Panc1 (cell line): ENCODE data around the gene PHF13. TPM values are rescaled to one million over a fixed set of nuclear protein-coding genes. Genes with fewer than 3 reads are reported as not detected.
"Not testable (repeated sequence)": the region's sequence is repeated elsewhere in the genome, so short reads cannot be mapped to it uniquely, and the experiment has no call there.

ENCODE experiments used
- ATAC-seq: fragments of 200-7000 bp; cut with Tn5 transposase; 2 replicates; pipeline ENCODE4 v1.9.1; 2020; ENCODE audit warnings: mild to moderate bottlenecking, moderate library complexity
- BruUV-seq: library from RNA; stranded (reverse); fragments of 400-500 nt; replicated peaks from 2 replicates; lab custom pipeline; 2021; lab: Mats Ljungman, UMichigan
- CTCF ChIA-PET: fragments of 300-600 bp; sonication (Branson Sonifier 250); formaldehyde crosslinking; loops from one replicate; lab custom pipeline; 2022; ENCODE audit warnings: antibody characterized with exemption; lab: Charles Lee
- POLR2A ChIA-PET: fragments of 300-600 bp; sonication (Branson Sonifier 250); formaldehyde crosslinking; loops from one replicate; lab custom pipeline; 2022; ENCODE audit warnings: antibody characterized with exemption; lab: Charles Lee
- DNase-seq: peaks from one replicate; pipeline ENCODE4 v3.0.0-alpha.2; 2010; ENCODE audit warnings: low read depth, low spot score
- H3K27ac ChIP-seq: 2 replicates; pipeline ENCODE4 v1.5.1; 2011; ENCODE audit warnings: mild to moderate bottlenecking, low read length, inconsistent platforms
- H3K27me3 ChIP-seq: fragments of 200-500 bp; sonication (Bioruptor generic); 2 replicates; pipeline ENCODE4 v1.6.0; 2014; ENCODE audit warnings: low read length, inconsistent platforms; ENCODE audit not compliant: control insufficient read depth, insufficient read depth
- H3K36me3 ChIP-seq: fragments of 200-500 bp; sonication (Bioruptor generic); 2 replicates; pipeline ENCODE4 v1.5.1; 2014; ENCODE audit warnings: inconsistent platforms, mild to moderate bottlenecking, low read length, moderate library complexity; ENCODE audit not compliant: control insufficient read depth, insufficient read depth
- H3K4me1 ChIP-seq: 2 replicates; pipeline ENCODE4 v1.5.1; 2011; ENCODE audit warnings: inconsistent platforms, mild to moderate bottlenecking, low read length, moderate library complexity; ENCODE audit not compliant: control insufficient read depth, insufficient read depth
- H3K4me3 ChIP-seq, 2 experiments: 2 replicates each; pipeline ENCODE4 v1.5.1; 2011 to 2012; ENCODE audit warnings: low read depth in 2 of 2, low read length in 2 of 2, mild to moderate bottlenecking in 2 of 2, inconsistent platforms in 1 of 2, moderate library complexity in 1 of 2
- H3K9me3 ChIP-seq: fragments of 200-500 bp; sonication (Bioruptor generic); 2 replicates; pipeline ENCODE4 v1.5.1; 2014; ENCODE audit warnings: low read depth, mild to moderate bottlenecking, inconsistent platforms, low read length, moderate library complexity; ENCODE audit not compliant: control insufficient read depth, insufficient read depth
- CTCF ChIP-seq: fragments of 450-650 bp; IDR thresholded peaks from 2 replicates; pipeline ENCODE4 v1.5.1; 2017; ENCODE audit warnings: mild to moderate bottlenecking
- POLR2AphosphoS5 ChIP-seq: IDR thresholded peaks from 2 replicates; pipeline ENCODE4 v1.6.1; 2012; ENCODE audit warnings: mild to moderate bottlenecking, low read depth, low read length, moderate library complexity
- REST ChIP-seq, 2 experiments: IDR thresholded peaks; 2 replicates each; pipeline ENCODE4 v1.6.1; 2011 to 2012; ENCODE audit warnings: low read depth in 2 of 2, control low read depth in 1 of 2, low read length in 1 of 2, mild to moderate bottlenecking in 1 of 2, moderate library complexity in 1 of 2; ENCODE audit not compliant: insufficient read depth in 1 of 2
- SIN3A ChIP-seq: IDR thresholded peaks from 2 replicates; pipeline ENCODE4 v1.6.1; 2012; ENCODE audit warnings: low read depth, mild to moderate bottlenecking, low read length, moderate library complexity, borderline replicate concordance; ENCODE audit not compliant: insufficient read depth
- TCF7L2 ChIP-seq: IDR thresholded peaks from 2 replicates; pipeline ENCODE4 v1.6.1; 2011; ENCODE audit warnings: mild to moderate bottlenecking, low read depth, low read length, inconsistent platforms
- in situ Hi-C: cut with HindIII; loops from 2 replicates; pipeline ENCODE4 v1.10.0; 2016; ENCODE audit warnings: low sequenced_read_pairs, low pct_unique_long_range_greater_than_20kb
- intact Hi-C: fragments of 100-400 bp; cut with micrococcal nuclease; formaldehyde crosslinking; loops from one replicate; pipeline ENCODE4 v1.10.0; 2022; ENCODE audit not compliant: unreplicated experiment
- total RNA-seq: library from RNA; stranded (reverse); gene quantifications from one replicate; pipeline ENCODE4 v1.2.1, GENCODE V29; 2021; ENCODE audit not compliant: unreplicated experiment

Gene PHF13
- total RNA-seq, 1 experiment from 2014 or later: 41.8 TPM

DNA sequence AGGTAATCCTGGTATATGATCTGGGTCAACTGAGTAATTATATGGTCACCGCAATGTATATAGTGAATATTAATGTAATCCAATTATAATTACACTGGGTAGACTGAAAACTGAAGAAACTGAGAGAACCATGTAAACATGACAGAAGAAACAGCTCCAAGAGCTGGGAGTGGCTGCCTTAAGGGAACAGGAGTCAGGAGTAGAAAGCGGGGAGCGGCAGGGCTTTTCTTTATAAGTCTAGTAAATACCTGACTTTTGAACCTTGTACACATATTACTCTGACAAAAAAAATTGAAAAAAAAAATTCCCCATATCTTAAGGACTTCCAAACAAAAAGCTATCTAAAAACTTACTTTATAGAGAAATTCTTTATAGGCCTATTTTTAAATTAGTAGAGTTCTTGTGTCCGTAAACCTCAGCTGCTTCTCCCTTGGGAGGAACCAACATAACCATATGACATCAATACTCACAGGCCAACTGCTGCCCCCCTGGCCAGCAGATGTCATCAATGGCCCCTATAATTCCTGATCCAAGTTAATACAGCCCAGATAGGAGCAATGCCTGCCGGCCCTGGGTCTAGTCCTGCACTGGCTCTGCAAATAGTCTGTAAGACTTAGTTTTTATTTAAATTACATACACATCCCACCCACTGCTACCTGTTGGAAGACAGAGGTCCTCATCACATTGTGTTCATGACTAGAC is 45.0 kb downstream of the PHF13 start:
- Histone ChIP-seq H3K36me3 (peaks cover 9% of the 10 kb centered on the region), H3K4me1 (no peaks in the 10 kb centered on the region), H3K27ac (no peak overlapping the region), H3K4me3 (no peak overlapping the region), H3K9me3 (no peaks in the 10 kb centered on the region), H3K27me3 (no peaks in the 10 kb centered on the region)
- ATAC-seq: no peak
- ChIA-PET CTCF (no interaction called here), POLR2A (no interaction called here)
- DNase-seq: no peak
- in situ Hi-C loops (no loop called here), intact Hi-C loops (no loop called here)
- no TSS peak for BruUV-seq
- TF ChIP-seq CTCF (no peak), TCF7L2 (no peak), SIN3A (no peak), POLR2AphosphoS5 (no peak), REST (IDR thresholded peaks at IDR 0.05; ENCODE audit: insufficient read depth in 1 of 2, low read depth in 2 of 2, low read length in 1 of 2) (no peak)

GRCh38 chr1:6660415-6661049 is 47.0 kb downstream of the PHF13 start:
- Histone ChIP-seq H3K36me3 (no peaks in the 10 kb centered on the region; the same call in none of the 2 replicates), H3K4me1 (no peaks in the 10 kb centered on the region), H3K27me3 (no peaks in the 10 kb centered on the region), H3K9me3 (no peaks in the 10 kb centered on the region), H3K27ac (no peak overlapping the region), H3K4me3 (no peak overlapping the region)
- intact Hi-C loops (no loop called here), in situ Hi-C loops (no loop called here)
- DNase-seq (no peak), ATAC-seq (no peak)
- BruUV-seq: no TSS peak
- ChIA-PET CTCF (no interaction called here), POLR2A (no interaction called here)
- TF ChIP-seq SIN3A (no peak), POLR2AphosphoS5 (no peak), TCF7L2 (no peak), REST (IDR thresholded peaks at IDR 0.05; ENCODE audit: insufficient read depth in 1 of 2, low read depth in 2 of 2, low read length in 1 of 2) (no peak), CTCF (no peak)

DNA sequence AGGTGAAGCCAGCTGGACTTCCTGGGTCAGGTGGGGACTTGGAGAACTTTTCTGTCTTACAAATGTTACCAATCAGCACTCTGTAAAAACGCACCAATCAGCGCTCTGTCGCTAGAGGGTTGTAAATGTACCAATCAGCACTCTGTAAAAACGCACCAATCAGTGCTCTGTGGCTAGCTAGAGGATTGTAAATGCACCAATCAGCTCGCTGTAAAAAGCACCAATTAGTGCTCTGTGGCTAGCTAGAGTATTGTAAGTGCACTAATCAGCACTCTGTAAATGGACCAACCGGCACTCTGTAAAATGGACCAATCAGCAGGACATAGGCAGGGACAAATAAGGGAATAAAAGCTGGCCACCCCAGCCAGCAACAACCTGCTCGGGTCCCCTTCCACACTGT is 48.9 kb downstream of the PHF13 start:
- H3K4me3 ChIP-seq, H3K4me1 ChIP-seq, H3K36me3 ChIP-seq, H3K27ac ChIP-seq, H3K9me3 ChIP-seq, in situ Hi-C loops, BruUV-seq, POLR2A ChIA-PET, DNase-seq, H3K27me3 ChIP-seq, intact Hi-C loops, ATAC-seq, CTCF ChIA-PET: not testable (repeated sequence)
